Activated effector memory CD4-positive, alpha-beta T cell treated with Interleukin-2 at 50 U/mL for 16 hours (primary cell): ENCODE data around the gene SIPA1.
"Not testable (repeated sequence)": the region's sequence is repeated elsewhere in the genome, so short reads cannot be mapped to it uniquely, and the experiment has no call there.

Source experiments
- DNase-seq: peaks from one replicate; pipeline ENCODE4 v3.0.0-alpha.2; 2020

Gene SIPA1

GRCh38 chr11:65646288-65646957 is 8.5 kb downstream of the SIPA1 start:
- DNase-seq: no peak

DNA sequence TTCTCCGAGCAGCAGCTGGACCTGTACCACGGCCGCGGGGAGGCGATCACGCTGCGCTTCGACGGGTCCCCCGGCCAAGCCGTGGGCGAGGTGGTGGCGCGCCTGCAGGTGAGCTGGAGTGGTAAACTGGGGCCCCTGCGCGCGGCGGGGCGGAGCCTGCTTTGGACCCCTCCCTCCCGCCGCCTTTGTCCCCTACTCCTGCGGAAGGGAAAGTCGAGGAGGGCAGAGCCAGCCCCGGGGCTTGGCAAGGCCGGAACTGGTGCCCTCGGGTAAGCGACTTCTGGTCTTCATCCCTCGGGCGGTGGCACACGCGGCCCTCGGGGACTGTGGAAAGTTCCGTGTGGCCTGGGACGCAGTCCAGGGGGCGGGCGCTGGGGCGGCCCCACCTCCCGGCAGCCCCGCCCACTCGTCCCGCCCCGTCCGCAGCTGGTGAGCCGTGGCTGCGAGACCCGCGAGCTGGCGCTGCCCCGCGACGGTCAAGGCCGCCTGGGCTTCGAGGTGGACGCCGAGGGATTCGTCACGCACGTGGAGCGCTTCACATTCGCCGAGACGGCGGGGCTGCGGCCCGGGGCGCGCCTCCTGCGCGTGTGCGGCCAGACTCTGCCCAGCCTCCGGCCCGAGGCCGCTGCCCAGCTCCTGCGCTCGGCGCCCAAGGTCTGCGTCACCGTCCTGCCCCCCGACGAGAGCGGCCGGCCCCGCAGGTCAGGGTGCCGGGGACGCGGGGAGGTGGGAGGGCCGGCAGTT is 9.2 kb downstream of the SIPA1 start:
- no peak for DNase-seq

GRCh38 chr11:65648997-65649493 is 11.1 kb downstream of the SIPA1 start:
- no peak for DNase-seq

GRCh38 chr11:65649656-65650546 is 12.0 kb downstream of the SIPA1 start:
- DNase-seq: no peak

GRCh38 chr11:65650547-65651338 is 12.8 kb downstream of the SIPA1 start:
- DNase-seq: no peak

DNA sequence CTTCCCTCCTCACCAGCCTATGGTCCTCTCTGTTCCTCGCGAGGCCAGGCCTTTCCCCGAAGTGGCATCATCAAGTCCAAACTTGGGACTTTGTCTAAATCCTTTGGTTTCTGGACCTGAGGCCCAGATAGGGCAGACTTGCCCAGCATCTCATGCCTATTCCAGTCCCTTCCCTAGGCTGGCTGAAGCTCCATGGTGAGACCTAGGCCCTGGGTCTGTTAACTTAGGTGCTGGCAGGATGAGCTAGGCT is 13.4 kb downstream of the SIPA1 start:
- no peak for DNase-seq

- DNase-seq: no peak
Observed at GRCh38 chr11:65651589-65652510, 13.9 kb downstream of the SIPA1 start.

GRCh38 chr11:65652511-65653228 is 14.8 kb downstream of the SIPA1 start:
- peak; percentile 98 for DNase-seq

DNA sequence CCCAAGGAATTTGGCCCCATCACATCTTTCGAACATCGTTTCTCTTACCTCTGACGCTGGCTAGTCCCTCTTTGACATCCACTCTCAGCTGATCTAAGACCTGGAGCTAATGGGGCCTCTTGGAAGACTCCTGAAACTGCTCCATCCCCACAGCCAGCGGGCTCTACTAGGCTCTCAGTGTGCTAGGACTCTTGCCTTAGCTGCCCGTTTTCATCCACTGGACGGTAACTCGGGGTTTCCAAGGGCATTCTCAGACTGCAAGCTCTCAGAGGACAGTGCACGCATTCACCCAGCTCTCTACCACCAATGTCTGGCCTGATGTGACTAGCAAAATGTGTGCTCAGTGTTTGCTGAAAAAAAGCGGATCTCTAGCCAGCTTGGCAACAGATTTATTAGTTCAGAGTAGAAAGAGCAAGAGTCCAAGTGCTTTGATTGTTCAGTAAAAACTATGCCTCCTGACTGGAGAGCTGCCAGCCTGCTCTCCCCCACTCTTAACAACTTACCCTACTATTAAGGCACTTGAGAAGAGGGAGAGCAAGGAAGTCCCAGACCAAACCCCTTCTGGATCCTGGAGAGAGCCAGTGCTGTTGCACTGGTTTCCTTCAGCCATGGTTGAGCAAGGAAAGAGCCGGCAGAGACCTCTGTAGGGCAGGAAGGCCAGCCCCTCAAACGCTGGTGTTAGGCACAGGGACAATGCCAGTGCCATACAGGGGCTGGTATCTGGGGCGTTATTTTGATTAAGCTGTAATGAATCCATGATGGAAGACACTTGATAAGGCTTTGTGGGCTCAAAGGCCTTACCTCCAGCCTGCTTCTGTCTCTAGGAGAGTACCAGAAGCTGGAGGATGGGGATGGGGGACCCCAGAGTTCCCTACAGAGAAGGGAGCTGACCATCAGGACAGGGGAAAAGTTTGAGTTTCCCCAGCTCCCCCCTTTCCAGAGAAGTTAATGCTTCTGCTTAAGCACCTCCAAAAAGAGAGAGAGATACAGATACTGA is 15.6 kb downstream of the SIPA1 start:
- DNase-seq: no peak

GRCh38 chr11:65654375-65655349 is 16.8 kb downstream of the SIPA1 start:
- no peak for DNase-seq

GRCh38 chr11:65655570-65656332 is 17.9 kb downstream of the SIPA1 start:
- no peak for DNase-seq

DNA sequence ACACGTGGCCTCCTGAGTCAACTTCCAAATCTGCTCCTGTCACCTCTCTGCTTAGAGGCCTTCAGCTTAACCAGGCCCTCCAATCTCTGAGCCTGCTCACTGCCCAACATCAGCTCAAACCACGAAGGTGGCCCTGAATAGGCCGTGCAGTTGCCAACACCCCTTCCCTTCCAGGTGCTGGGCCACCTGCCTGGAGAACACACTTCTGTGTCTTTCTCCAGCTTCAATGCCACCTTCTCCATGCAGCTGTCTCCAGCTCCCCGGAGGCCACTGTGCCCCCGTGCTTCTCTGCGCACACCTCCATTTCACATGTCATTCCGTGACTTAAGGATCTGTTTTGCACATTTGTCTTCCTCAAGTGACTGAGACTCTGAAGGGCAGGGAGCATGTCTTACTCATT is 19.5 kb downstream of the SIPA1 start:
- no peak for DNase-seq

GRCh38 chr11:65658174-65659021 is 20.5 kb downstream of the SIPA1 start:
- DNase-seq: no peak

GRCh38 chr11:65660038-65660437 is 22.1 kb downstream of the SIPA1 start:
- no peak for DNase-seq

- not testable (repeated sequence) for DNase-seq
Observed at GRCh38 chr11:65660908-65661307, 23.0 kb downstream of the SIPA1 start.

GRCh38 chr11:65661599-65662246 is 23.8 kb downstream of the SIPA1 start:
- no peak for DNase-seq
